DOHH2 (cell line): ENCODE data around the gene SLC2A6.

ENCODE experiments used
- H3F3A ChIP-seq: fragments of 200-600 bp; sonication (generic), shearing (Covaris generic); 2 replicates; pipeline ENCODE4 v1.6.0; 2016; ENCODE audit warnings: antibody characterized with exemption, mild to moderate bottlenecking; ENCODE audit not compliant: control insufficient read depth, insufficient read depth
- H3K27ac ChIP-seq: fragments of 200-600 bp; sonication (generic); 2 replicates; pipeline ENCODE4 v1.5.1; 2014; ENCODE audit warnings: low read depth, mild to moderate bottlenecking, low read length, moderate library complexity
- H3K27me3 ChIP-seq: fragments of 200-600 bp; sonication (generic); 2 replicates; pipeline ENCODE4 v1.6.1; 2014; ENCODE audit warnings: mild to moderate bottlenecking, low read length, mixed read lengths; ENCODE audit not compliant: control insufficient read depth
- H3K36me3 ChIP-seq: fragments of 200-600 bp; sonication (generic); 2 replicates; pipeline ENCODE4 v1.6.1; 2014; ENCODE audit warnings: mild to moderate bottlenecking, low read length, moderate library complexity, mixed read lengths; ENCODE audit not compliant: control insufficient read depth
- H3K4me1 ChIP-seq: fragments of 200-600 bp; sonication (generic); 2 replicates; pipeline ENCODE4 v1.6.1; 2014; ENCODE audit warnings: mild to moderate bottlenecking, low read length, mixed read lengths; ENCODE audit not compliant: control insufficient read depth
- H3K4me2 ChIP-seq: fragments of 200-600 bp; sonication (generic); 2 replicates; pipeline ENCODE4 v1.6.0; 2014; ENCODE audit warnings: mild to moderate bottlenecking, low read length, moderate library complexity
- H3K4me3 ChIP-seq: fragments of 200-600 bp; sonication (generic); 2 replicates; pipeline ENCODE4 v1.5.1; 2014; ENCODE audit warnings: mild to moderate bottlenecking, low read length, mixed read lengths
- H3K79me2 ChIP-seq: fragments of 200-600 bp; sonication (generic); 2 replicates; pipeline ENCODE4 v1.6.1; 2014; ENCODE audit warnings: mild to moderate bottlenecking, low read length, mixed read lengths; ENCODE audit not compliant: control insufficient read depth
- H3K9me2 ChIP-seq: fragments of 200-600 bp; sonication (generic); replicated peaks from 2 replicates; pipeline ENCODE4 v1.6.1; 2014; ENCODE audit warnings: mild to moderate bottlenecking, low read length, mixed read lengths; ENCODE audit not compliant: control insufficient read depth
- H3K9me3 ChIP-seq: fragments of 200-600 bp; sonication (generic); 2 replicates; pipeline ENCODE4 v1.6.1; 2014; ENCODE audit warnings: antibody characterized with exemption, low read length, mixed read lengths; ENCODE audit not compliant: control insufficient read depth, insufficient read depth
- H4K20me1 ChIP-seq: fragments of 200-600 bp; sonication (generic); 2 replicates; pipeline ENCODE4 v1.6.0; 2014; ENCODE audit warnings: low read depth, mild to moderate bottlenecking, antibody characterized with exemption, low read length, moderate library complexity; ENCODE audit not compliant: control insufficient read depth, insufficient read depth
- EZH2phosphoT487 ChIP-seq: fragments of 200-600 bp; sonication (generic); IDR thresholded peaks from 2 replicates; pipeline ENCODE4 v1.6.1; 2017; ENCODE audit warnings: borderline replicate concordance, mild to moderate bottlenecking, antibody characterized with exemption, low read length, moderate library complexity, mixed read lengths
- TF ChIP-seq, protein P1 (sequence below): fragments of 200-600 bp; sonication (generic); IDR thresholded peaks from one replicate; pipeline ENCODE4 v1.5.1; 2014; ENCODE audit warnings: antibody characterized with exemption, mild to moderate bottlenecking, low read depth, low read length; ENCODE audit not compliant: poor library complexity, severe bottlenecking

Gene SLC2A6

DNA sequence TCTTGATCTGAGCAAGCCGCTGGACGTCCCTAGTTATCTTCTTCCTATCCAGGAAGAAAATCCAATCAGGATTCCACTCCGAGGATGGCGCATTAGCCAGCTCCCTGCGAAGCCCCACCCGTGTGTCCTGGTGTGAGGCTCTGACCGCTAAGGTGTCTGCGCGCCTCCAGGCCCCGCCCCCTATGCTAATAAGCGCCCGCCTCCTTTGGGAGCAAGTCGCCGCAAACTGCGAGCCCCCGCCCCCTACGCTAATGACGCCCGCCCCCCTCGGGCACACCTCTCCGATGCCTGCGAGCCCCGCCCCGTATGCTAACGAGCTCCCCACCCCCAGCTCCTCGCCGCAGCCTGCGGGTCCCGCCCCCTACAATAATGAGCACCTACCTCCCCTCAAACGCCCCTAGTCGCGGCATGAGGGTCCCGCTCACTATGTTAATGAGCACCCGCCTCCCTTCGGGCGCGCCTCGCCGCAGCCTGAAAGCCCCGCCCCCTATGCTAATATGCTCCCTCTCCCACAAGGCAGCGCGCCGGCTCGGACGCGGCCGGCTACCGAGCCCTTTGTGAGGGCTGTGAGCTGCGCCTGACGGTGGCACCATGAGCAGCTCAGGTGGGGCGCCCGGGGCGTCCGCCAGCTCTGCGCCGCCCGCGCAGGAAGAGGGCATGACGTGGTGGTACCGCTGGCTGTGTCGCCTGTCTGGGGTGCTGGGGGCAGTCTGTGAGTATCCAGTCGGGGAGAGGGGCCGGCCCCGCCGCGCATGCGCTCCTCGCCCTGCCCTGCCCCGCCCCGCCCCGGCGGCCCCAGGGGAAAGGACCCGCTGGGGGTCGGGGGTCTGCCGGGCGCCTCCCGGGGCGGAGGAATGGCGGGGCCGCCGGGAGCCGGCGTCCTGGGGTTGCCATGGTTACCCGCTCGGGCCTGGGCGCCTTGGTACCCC lies 19.2 kb downstream of the SLC2A6 start, which contains the start of gene CACFD1:
Gene CACFD1, plus strand, starts transcription at position 503 of the 929 bp plus-strand sequence. Its CDS starts 89 bp downstream, at position 592.
- Histone ChIP-seq H3K4me3 (peak within 1 kb of the TSS; percentile 87), H3K9me2 (no peaks in the 10 kb centered on the region), H3K79me2 (no peaks in the 10 kb centered on the region), H3K27me3 (peaks cover 18% of the 10 kb centered on the region), H3K27ac (peak within 1 kb of the TSS; percentile 54), H3K9me3 (no peaks in the 10 kb centered on the region), H3K36me3 (no peaks in the 10 kb centered on the region), H3K4me2 (peak within 1 kb of the TSS; percentile 95), H3F3A (0 out of 2 replicates have a peak, but pooled peaks cover 5% of the 10 kb centered on the region), H4K20me1 (0 out of 2 replicates have a peak, but pooled peaks cover 5% of the 10 kb centered on the region), H3K4me1 (peaks cover 24% of the 10 kb centered on the region)
- TF ChIP-seq, protein P1, sequence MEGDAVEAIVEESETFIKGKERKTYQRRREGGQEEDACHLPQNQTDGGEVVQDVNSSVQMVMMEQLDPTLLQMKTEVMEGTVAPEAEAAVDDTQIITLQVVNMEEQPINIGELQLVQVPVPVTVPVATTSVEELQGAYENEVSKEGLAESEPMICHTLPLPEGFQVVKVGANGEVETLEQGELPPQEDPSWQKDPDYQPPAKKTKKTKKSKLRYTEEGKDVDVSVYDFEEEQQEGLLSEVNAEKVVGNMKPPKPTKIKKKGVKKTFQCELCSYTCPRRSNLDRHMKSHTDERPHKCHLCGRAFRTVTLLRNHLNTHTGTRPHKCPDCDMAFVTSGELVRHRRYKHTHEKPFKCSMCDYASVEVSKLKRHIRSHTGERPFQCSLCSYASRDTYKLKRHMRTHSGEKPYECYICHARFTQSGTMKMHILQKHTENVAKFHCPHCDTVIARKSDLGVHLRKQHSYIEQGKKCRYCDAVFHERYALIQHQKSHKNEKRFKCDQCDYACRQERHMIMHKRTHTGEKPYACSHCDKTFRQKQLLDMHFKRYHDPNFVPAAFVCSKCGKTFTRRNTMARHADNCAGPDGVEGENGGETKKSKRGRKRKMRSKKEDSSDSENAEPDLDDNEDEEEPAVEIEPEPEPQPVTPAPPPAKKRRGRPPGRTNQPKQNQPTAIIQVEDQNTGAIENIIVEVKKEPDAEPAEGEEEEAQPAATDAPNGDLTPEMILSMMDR, result no peak
- TF ChIP-seq EZH2phosphoT487, result no peak

DNA sequence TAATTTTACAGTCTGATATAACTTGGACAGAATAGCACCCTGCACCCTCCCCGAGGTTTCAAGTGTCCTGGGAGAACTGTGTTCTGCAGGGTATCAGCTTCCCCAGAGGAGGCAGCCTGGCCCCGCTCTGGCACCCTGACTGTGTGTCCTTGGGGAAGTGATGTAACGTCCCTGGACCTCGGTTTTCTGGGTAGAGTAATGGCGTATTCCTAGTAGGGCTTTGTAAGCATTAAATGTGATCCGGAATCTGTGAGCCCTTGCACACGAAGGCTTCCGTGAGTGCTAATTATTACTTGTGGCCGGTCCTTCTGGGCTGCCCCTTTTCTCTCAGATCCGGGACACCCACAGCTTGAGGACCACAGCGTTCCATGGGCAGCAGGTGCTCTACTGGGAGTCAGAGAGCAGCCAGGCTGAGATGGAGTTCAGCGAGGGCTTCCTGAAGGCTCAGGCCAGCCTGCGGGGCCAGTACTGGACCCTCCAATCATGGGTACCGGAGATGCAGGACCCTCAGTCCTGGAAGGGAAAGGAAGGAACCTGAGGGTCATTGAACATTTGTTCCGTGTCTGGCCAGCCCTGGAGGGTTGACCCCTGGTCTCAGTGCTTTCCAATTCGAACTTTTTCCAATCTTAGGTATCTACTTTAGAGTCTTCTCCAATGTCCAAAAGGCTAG lies 20.1 kb downstream of the SLC2A6 start:
- peak overlapping the region; percentile 95 for H3K4me2 ChIP-seq
- peaks cover 24% of the 10 kb centered on the region for H3K4me1 ChIP-seq
- H3K9me2 ChIP-seq, result no peaks in the 10 kb centered on the region
- 0 out of 2 replicates have a peak, but pooled peaks cover 5% of the 10 kb centered on the region for H3F3A ChIP-seq
- H3K36me3 ChIP-seq, result no peaks in the 10 kb centered on the region
- H4K20me1 ChIP-seq, result 0 out of 2 replicates have a peak, but pooled peaks cover 5% of the 10 kb centered on the region
- H3K9me3 ChIP-seq, result no peaks in the 10 kb centered on the region
- peak overlapping the region; percentile 87 for H3K4me3 ChIP-seq
- no peaks in the 10 kb centered on the region for H3K79me2 ChIP-seq
- no peak for TF ChIP-seq EZH2phosphoT487
- TF ChIP-seq, protein P1, result no peak
- peaks cover 15% of the 10 kb centered on the region for H3K27me3 ChIP-seq
- H3K27ac ChIP-seq, result no peak overlapping the region

DNA sequence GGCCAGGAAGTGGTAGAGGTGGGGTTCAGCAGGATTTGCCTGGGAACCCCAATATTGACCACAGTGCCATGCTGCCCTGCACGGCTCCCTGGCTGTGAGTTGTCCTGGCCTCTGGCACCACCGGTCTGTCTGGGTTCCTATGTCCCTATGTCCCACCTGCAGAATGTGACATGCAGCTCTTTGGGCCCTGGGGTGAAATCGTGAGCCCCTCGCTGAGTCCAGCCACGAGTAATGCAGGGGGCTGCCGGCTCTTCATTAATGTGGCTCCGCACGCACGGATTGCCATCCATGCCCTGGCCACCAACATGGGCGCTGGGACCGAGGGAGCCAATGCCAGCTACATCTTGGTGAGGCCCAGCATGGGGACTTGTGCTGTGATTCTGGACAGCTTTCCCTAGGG lies 21.2 kb downstream of the SLC2A6 start:
- H3K27ac ChIP-seq, result no peak overlapping the region
- no peaks in the 10 kb centered on the region for H3K9me2 ChIP-seq
- 0 out of 2 replicates have a peak, but pooled peaks cover 5% of the 10 kb centered on the region for H3F3A ChIP-seq
- H3K4me1 ChIP-seq, result peaks cover 24% of the 10 kb centered on the region
- no peak overlapping the region for H3K4me3 ChIP-seq
- no peak overlapping the region for H3K4me2 ChIP-seq
- TF ChIP-seq, protein P1, result no peak
- TF ChIP-seq EZH2phosphoT487, result no peak
- H3K36me3 ChIP-seq, result no peaks in the 10 kb centered on the region
- H3K79me2 ChIP-seq, result no peaks in the 10 kb centered on the region
- peaks cover 15% of the 10 kb centered on the region for H3K27me3 ChIP-seq
- H3K9me3 ChIP-seq, result no peaks in the 10 kb centered on the region
- 0 out of 2 replicates have a peak, but pooled peaks cover 5% of the 10 kb centered on the region for H4K20me1 ChIP-seq
